Fibroblast of villous mesenchyme (primary cell): ENCODE data around the gene CPA2. TPM values are rescaled to one million over a fixed set of nuclear protein-coding genes. Genes with fewer than 3 reads are reported as not detected.

ENCODE experiments used
- DNase-seq: peaks from one replicate; pipeline ENCODE4 v3.0.0-alpha.2; 2010; ENCODE audit warnings: low read depth
- H3K4me3 ChIP-seq: 2 replicates; pipeline ENCODE4 v1.5.1; 2011; ENCODE audit warnings: low read depth, mild to moderate bottlenecking, low read length
- CTCF ChIP-seq: IDR thresholded peaks from 2 replicates; pipeline ENCODE4 v1.5.1; 2012; ENCODE audit warnings: low read depth, mild to moderate bottlenecking, low read length; ENCODE audit not compliant: insufficient read depth
- total RNA-seq: library from RNA; depleted of rRNA; stranded (reverse); fragments of >200 nt; gene quantifications from 2 replicates; pipeline ENCODE4 v1.2.3, GENCODE V29; 2012

Gene CPA2
- total RNA-seq, 1 donor, result not detected

GRCh38 chr7:130262448-130262847 lies 4.2 kb upstream of the CPA2 start:
- DNase-seq, result no peak
- no peak for TF ChIP-seq CTCF
- H3K4me3 ChIP-seq, result no peak overlapping the region

- TF ChIP-seq CTCF, result no peak
- no peak overlapping the region for H3K4me3 ChIP-seq
- DNase-seq, result no peak
Measured at GRCh38 chr7:130263130-130263529, 3.5 kb upstream of the CPA2 start.

GRCh38 chr7:130266961-130267321 lies 278 bp downstream of the CPA2 start:
- no peak overlapping the region for H3K4me3 ChIP-seq
- no peak for DNase-seq
- TF ChIP-seq CTCF, result no peak

- no peak for DNase-seq
- TF ChIP-seq CTCF, result no peak
- H3K4me3 ChIP-seq, result no peak overlapping the region
Measured at GRCh38 chr7:130268463-130269317, 2.0 kb downstream of the CPA2 start.

- no peak for TF ChIP-seq CTCF
- no peak for DNase-seq
- H3K4me3 ChIP-seq, result no peak overlapping the region
Measured at GRCh38 chr7:130269318-130269694, 2.6 kb downstream of the CPA2 start.

- H3K4me3 ChIP-seq, result no peak overlapping the region
- TF ChIP-seq CTCF, result no peak
- no peak for DNase-seq
Measured at GRCh38 chr7:130270947-130271800, 4.5 kb downstream of the CPA2 start.
